ENCODE results near the gene PCNX2. TPM values are rescaled to one million over a fixed set of nuclear protein-coding genes. Genes with fewer than 3 reads are reported as not detected.

Gene PCNX2
- total and polyA plus RNA-seq, 10 of the 15 experiments (the other 5 are each of a cell fraction or from before 2014, with no cell fraction given): 2.1 to 16.4 (median 8.1) TPM

GRCh38 chr1:233188061-233188460 lies 107.5 kb downstream of the PCNX2 start:
- Histone ChIP-seq H3K79me2 (ENCODE audit: control insufficient read depth, insufficient read depth, low read length) (no peaks in the 10 kb centered on the region), H3K36me3 (ENCODE audit: control insufficient read depth in 2 of 2, insufficient read depth in 2 of 2, low read length in 1 of 2) (no peaks in the 10 kb centered on the region), H3K4me1 (ENCODE audit: control insufficient read depth, insufficient read depth, low read length) (no peaks in the 10 kb centered on the region), H3K27me3 (replicated peaks in 1 of 2; ENCODE audit: control insufficient read depth in 2 of 2, insufficient read depth in 2 of 2, low read length in 1 of 2) (no peaks in the 10 kb centered on the region), H4K20me1 (ENCODE audit: control insufficient read depth, insufficient read depth) (no peaks in the 10 kb centered on the region), H3K9me3 (replicated peaks; ENCODE audit: control insufficient read depth, insufficient read depth, low read length) (no peaks in the 10 kb centered on the region), H3K9ac (ENCODE audit: control insufficient read depth, insufficient read depth, low read length) (no peak overlapping the region), H3K4me3 (no peak overlapping the region), H3K4me2 (ENCODE audit: control insufficient read depth, insufficient read depth) (no peak overlapping the region), H2AFZ (ENCODE audit: control insufficient read depth, low read depth, low read length) (no peak overlapping the region), H3K27ac (ENCODE audit: control insufficient read depth, insufficient read depth) (no peak overlapping the region)
- intact Hi-C loops (cut with micrococcal nuclease; ENCODE audit: unreplicated experiment): no loop called here
- in situ Hi-C loops (cut with MboI): no loop called here
- ChIA-PET SMC1A (ENCODE audit: uncharacterized antibody, unreplicated experiment) (no interaction called here), RAD21 (ENCODE audit: unreplicated experiment) (no interaction called here), POLR2A (no interaction called here), CTCF (interaction anchor here (1.1 kb wide), 1 partner anchor 20 kb away, joined by 4 read pairs; no protein-coding TSS in a partner anchor)
- FAIRE-seq (no peak), ATAC-seq (peak; percentile 65), DNase-seq (ENCODE audit: low read depth, low spot score) (no peak)
- no TSS peak for BruUV-seq (replicated peaks)
- WGBS (ENCODE audit: insufficient coverage, insufficient replicate concordance, low lambda C conversion rate, missing lambda C conversion rate): 63% methylated on average over 4 of the region's 4 CpGs
- TF ChIP-seq MAX (IDR thresholded peaks at IDR 0.05; ENCODE audit: low read depth, low read length) (no peak), ATF7 (IDR thresholded peaks at IDR 0.05; ENCODE audit: low read depth) (peak; percentile 15; the same call in 1 of the 2 replicates), BRCA1 (IDR thresholded peaks at IDR 0.05; ENCODE audit: low read depth, low read length) (no peak), FOXK2 (IDR thresholded peaks at IDR 0.05) (no peak), MEF2A (IDR thresholded peaks at IDR 0.05; ENCODE audit: insufficient read depth, low read depth, low read length) (0 out of 2 replicates have a peak, but pooled peaks have one; percentile 41), NFXL1 (IDR thresholded peaks at IDR 0.05; ENCODE audit: borderline replicate concordance) (no peak), ZNF274 (IDR thresholded peaks at IDR 0.05; ENCODE audit: insufficient read depth, insufficient read length) (no peak), MXI1 (IDR thresholded peaks at IDR 0.05; ENCODE audit: low read depth, low read length) (no peak), ZBTB40 (IDR thresholded peaks at IDR 0.05; ENCODE audit: borderline replicate concordance) (no peak), EZH2 (IDR thresholded peaks at IDR 0.05; ENCODE audit: borderline replicate concordance, control insufficient read depth, low read depth, low read length) (no peak), KDM1A (IDR thresholded peaks at IDR 0.05; ENCODE audit: borderline replicate concordance) (no peak), NFYA (IDR thresholded peaks at IDR 0.05; ENCODE audit: borderline replicate concordance, low read depth, low read length) (no peak), PAX8 (IDR thresholded peaks at IDR 0.05) (no peak)

All from GM12878 (cell line).